GM11168 (cell line): ENCODE data around the gene SLC7A6.

Source experiments
- in situ Hi-C: fragments of 300-500 bp; cut with MboI; formaldehyde crosslinking; loops from one replicate; pipeline ENCODE4 v1.12.0; 2022; ENCODE audit warnings: low sequenced_read_pairs; ENCODE audit not compliant: unreplicated experiment

SLC7A6 gene

GRCh38 chr16:68252383-68252782, 11.9 kb upstream of the SLC7A6 start:
- in situ Hi-C loops: no loop called here

GRCh38 chr16:68253721-68254120, 10.6 kb upstream of the SLC7A6 start:
- in situ Hi-C loops: no loop called here

GRCh38 chr16:68255712-68256111, 8.6 kb upstream of the SLC7A6 start:
- in situ Hi-C loops: loop anchor here (5.0 kb wide), 1 partner anchor 57 kb away; the partner anchor contains the start of genes PRMT7 and SLC7A6OS

- in situ Hi-C loops: loop anchor here (5.0 kb wide), 1 partner anchor 55 kb away; the partner anchor contains the start of genes PRMT7 and SLC7A6OS
Observed at GRCh38 chr16:68257251-68257905, 6.9 kb upstream of the SLC7A6 start.

- in situ Hi-C loops: loop anchor here (5.0 kb wide), 1 partner anchor 54 kb away; the partner anchor contains the start of genes PRMT7 and SLC7A6OS
Observed at GRCh38 chr16:68257906-68258800, 6.2 kb upstream of the SLC7A6 start.

- in situ Hi-C loops: loop anchor here (5.0 kb wide), 1 partner anchor 53 kb away; the partner anchor contains the start of genes PRMT7 and SLC7A6OS
Observed at GRCh38 chr16:68259007-68259825, 5.1 kb upstream of the SLC7A6 start.

GRCh38 chr16:68263559-68264127, 683 bp upstream of the SLC7A6 start:
- in situ Hi-C loops: no loop called here

- in situ Hi-C loops: no loop called here
Observed at GRCh38 chr16:68265078-68265920, 973 bp downstream of the SLC7A6 start.

GRCh38 chr16:68267612-68268405, 3.5 kb downstream of the SLC7A6 start:
- in situ Hi-C loops: no loop called here

- in situ Hi-C loops: no loop called here
Observed at GRCh38 chr16:68269793-68270192, 5.5 kb downstream of the SLC7A6 start.

GRCh38 chr16:68270353-68270752, 6.0 kb downstream of the SLC7A6 start:
- in situ Hi-C loops: no loop called here

- in situ Hi-C loops: no loop called here
Observed at GRCh38 chr16:68272507-68273209, 8.3 kb downstream of the SLC7A6 start.

GRCh38 chr16:68273459-68273858, 9.1 kb downstream of the SLC7A6 start:
- in situ Hi-C loops: no loop called here

GRCh38 chr16:68273896-68274295, 9.6 kb downstream of the SLC7A6 start:
- in situ Hi-C loops: no loop called here

GRCh38 chr16:68274441-68274840, 10.1 kb downstream of the SLC7A6 start:
- in situ Hi-C loops: no loop called here

GRCh38 chr16:68275611-68276191, 11.4 kb downstream of the SLC7A6 start:
- in situ Hi-C loops: no loop called here

GRCh38 chr16:68276223-68276622, 11.9 kb downstream of the SLC7A6 start:
- in situ Hi-C loops: no loop called here
